ENCODE measurements around the gene TSNAXIP1.
A peak's percentile ranks its signal among the peaks of the same experiment; 100 is the strongest.
"Not testable (repeated sequence)": the region's sequence is repeated elsewhere in the genome, so short reads cannot be mapped to it uniquely, and the experiment has no call there.

Gene TSNAXIP1

GRCh38 chr16:67864044-67864443, 57.4 kb downstream of the TSNAXIP1 start:
- not testable (repeated sequence) for DNase-seq

DNA sequence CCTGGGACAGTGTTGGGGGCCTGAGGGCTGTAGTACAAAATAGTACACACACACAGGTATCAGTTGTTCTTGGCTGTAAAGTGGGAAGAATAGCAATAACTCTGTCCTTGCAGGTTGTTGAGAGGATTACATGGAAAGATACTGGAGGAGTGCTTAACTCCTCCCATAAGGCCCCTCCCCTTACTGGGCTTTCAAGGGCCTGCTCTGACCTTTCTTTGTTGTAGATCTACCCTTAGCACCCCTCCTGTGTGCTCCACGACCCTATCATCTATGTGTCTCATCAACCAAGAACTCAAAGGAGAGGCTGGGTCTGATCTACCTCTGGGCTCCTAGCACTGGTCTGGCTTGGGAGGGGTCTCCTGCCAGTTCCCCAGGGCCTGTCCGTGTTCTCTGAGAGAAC, 57.9 kb downstream of the TSNAXIP1 start:
- DNase-seq = no peak

- DNase-seq = peak; percentile 75
These were observed 58.6 kb downstream of the TSNAXIP1 start for GRCh38 chr16:67865318-67865717.

GRCh38 chr16:67868290-67868689, 61.6 kb downstream of the TSNAXIP1 start:
- no peak for DNase-seq

DNA sequence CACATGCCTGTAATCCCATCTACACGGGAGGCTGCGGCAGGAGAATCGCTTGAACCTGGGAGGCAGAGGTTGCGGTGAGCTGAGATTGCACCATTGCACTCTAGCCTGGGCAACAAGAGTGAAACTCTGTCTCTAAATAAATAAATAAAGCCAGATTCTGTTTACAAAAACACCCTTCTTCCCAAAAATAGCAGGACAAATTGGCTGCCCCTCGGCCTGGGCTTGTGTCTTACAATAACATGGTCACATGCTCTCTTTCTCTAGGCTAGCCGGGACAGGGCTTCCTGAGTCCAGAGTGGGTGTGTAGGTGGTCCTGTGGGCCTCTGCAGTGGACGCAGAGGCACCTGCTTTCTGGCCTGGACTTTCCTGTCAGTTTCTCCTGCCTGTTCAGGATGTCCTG, 63.0 kb downstream of the TSNAXIP1 start:
- DNase-seq = no peak

- DNase-seq = no peak
These were observed 64.6 kb downstream of the TSNAXIP1 start for GRCh38 chr16:67871256-67871655.

GRCh38 chr16:67872131-67872630, 65.5 kb downstream of the TSNAXIP1 start:
- DNase-seq = peak; percentile 20

DNA sequence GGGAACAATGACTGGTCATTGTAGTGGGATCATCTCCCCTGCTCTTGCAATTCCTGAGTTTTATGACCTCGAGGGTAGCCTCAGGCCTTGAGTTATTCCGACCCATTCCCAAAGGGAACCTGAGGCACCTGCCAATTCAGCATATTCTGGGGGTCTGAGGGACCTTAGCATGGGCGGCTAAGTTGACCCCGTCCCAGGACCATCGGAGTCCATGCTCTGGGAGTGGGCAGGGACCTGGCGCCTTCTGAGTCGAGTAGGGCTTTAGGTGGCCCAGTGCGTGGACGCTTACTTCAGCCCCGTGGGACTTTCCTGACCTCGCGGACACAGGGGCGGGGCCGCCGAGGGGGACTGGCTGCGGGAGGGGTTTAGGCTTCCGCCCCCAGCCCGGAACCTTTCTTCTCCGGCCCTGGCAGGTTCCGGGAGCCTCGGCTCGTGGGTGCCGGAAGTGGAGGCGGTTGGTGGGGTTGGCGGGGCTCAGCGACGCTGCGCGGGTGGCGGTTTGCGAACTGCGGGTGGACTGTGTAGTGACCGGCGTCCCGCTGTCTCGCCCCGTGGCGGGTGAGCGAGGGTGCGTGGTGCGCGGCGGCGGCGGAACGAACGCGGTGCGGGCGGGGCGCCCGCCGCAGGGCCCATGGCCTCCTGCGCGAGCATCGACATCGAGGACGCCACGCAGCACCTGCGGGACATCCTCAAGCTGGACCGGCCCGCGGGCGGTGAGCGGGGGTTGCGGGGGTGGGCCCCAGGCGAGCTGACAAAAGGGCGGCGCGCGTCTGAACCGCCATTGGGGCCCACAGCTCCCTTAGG, 66.1 kb downstream of the TSNAXIP1 start, which contains the start of gene EDC4:
Gene EDC4 (plus strand): TSS at position 422 of the 804 bp plus-strand sequence. CDS start 210 bp downstream, at position 632.
- DNase-seq = peak; percentile 90

DNA sequence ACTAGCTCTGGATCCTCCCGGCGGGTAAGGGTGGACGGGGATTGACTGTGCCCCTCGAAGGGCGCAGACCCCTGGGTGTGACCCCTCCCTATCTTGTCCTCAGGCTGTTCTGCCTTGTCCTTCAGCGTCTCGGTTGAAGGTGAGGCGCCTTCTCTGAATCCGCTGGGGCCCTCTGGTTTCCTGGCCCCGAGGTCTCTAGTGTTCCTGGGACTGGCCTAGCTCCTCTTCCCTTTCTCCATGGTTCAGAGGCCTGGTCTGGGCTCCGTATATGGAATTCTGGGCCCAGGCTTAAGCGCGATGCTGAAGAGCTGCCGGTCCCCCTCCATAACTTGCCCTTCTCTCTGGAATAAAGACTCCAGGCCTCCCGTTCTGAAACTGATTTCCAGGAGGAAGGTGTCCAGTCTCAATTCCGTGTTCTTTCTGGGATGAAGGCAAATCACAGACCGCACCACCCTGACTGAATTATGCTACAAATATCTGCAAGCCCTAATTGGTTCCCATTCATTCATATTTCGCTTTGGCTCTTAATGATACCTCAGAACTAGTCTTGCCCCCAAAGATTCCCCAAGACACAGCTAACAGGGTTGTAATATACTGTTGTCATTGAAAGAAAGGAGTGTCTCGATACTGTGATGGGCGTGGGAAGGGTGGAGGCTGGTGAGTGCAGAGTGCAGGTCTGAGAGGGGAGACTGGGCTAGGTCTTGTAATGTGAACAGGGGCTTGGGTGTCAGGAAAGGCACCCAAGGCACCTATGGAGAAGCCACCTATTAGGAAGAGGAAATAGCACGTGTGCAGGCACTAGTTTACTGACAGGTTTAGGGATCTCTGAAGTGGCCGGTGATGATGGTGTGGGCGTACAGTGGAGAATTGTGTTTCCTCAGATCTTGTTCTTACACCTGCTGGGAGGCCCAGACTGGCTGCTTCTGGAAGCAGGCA, 67.0 kb downstream of the TSNAXIP1 start:
- DNase-seq = peak; percentile 47

- DNase-seq = peak; percentile 13
These were observed 67.7 kb downstream of the TSNAXIP1 start for GRCh38 chr16:67874372-67874771.

DNA sequence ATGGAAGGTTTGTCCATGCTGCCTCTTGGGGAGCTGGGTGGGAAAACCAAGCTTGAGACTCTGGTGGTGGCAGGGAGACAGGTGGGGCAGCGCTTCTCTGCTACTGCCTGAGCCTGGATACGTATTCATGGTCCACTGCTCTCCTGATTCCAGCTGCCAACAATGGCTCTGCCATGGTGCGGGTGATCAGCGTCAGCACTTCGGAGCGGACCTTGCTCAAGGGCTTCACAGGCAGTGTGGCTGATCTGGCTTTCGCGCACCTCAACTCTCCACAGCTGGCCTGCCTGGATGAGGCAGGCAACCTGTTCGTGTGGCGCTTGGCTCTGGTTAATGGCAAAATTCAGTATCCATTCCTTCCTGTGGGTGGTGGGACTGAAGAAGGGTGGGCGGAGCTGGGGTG, 70.4 kb downstream of the TSNAXIP1 start:
- DNase-seq = no peak
